GM12878 (cell line): ENCODE data around the gene GJA5. TPM values are rescaled to one million over a fixed set of nuclear protein-coding genes. Genes with fewer than 3 reads are reported as not detected.

Experiments used
- ATAC-seq: fragments of 200-7000 bp; cut with Tn5 transposase; 3 replicates; pipeline ENCODE4 v1.9.1; 2020; ENCODE audit warnings: mild to moderate bottlenecking, moderate library complexity
- BruUV-seq: library from RNA; stranded (reverse); fragments of 400-500 nt; replicated peaks from 2 replicates; lab custom pipeline; 2021; lab: Mats Ljungman, UMichigan
- CTCF ChIA-PET: fragments of 300-600 bp; sonication (Branson Sonifier 250); formaldehyde crosslinking; extraction: SDS; loops from one replicate; lab custom pipeline; 2021; ENCODE audit warnings: inconsistent platforms; lab: Yijun Ruan, JAX
- POLR2A ChIA-PET: fragments of 350-600 bp; formaldehyde crosslinking; extraction: SDS; loops from one replicate; lab custom pipeline; 2021; ENCODE audit warnings: inconsistent platforms; lab: Charles Lee
- RAD21 ChIA-PET: fragments of 300-600 bp; sonication (Branson Sonifier 250); formaldehyde crosslinking; loops from one replicate; lab custom pipeline; 2023; ENCODE audit warnings: antibody characterized with exemption; ENCODE audit not compliant: unreplicated experiment; lab: Charles Lee
- SMC1A ChIA-PET: fragments of 300-600 bp; sonication (Branson Sonifier 250); formaldehyde crosslinking; loops from one replicate; lab custom pipeline; 2023; ENCODE audit not compliant: unreplicated experiment, uncharacterized antibody; lab: Charles Lee
- DNase-seq: peaks from one replicate; pipeline ENCODE4 v3.0.0-alpha.2; 2011; ENCODE audit warnings: low read depth, low spot score
- FAIRE-seq: peaks from 3 replicates; lab custom pipeline; 2011; peaks lifted over from hg19 to GRCh38; lab: Jason Lieb, UNC
- H2AFZ ChIP-seq: 2 replicates; pipeline ENCODE4 v1.6.0; 2011; ENCODE audit warnings: low read depth, low read length, control low read depth; ENCODE audit not compliant: control insufficient read depth
- H3K27ac ChIP-seq: 2 replicates; pipeline ENCODE4 v1.5.1; 2011; ENCODE audit warnings: control low read depth; ENCODE audit not compliant: control insufficient read depth, insufficient read depth
- H3K27me3 ChIP-seq, 2 experiments: replicated peaks in 1 of 2; 2 replicates each; pipeline versions ENCODE4 v1.6.0 to v1.6.1; 2011; ENCODE audit warnings: low read length in 1 of 2; ENCODE audit not compliant: control insufficient read depth in 2 of 2, insufficient read depth in 2 of 2
- H3K36me3 ChIP-seq, 2 experiments: 2 replicates each; pipeline ENCODE4 v1.5.1; 2011; ENCODE audit warnings: low read length in 1 of 2; ENCODE audit not compliant: control insufficient read depth in 2 of 2, insufficient read depth in 2 of 2
- H3K4me1 ChIP-seq: 2 replicates; pipeline ENCODE4 v1.6.1; 2011; ENCODE audit warnings: mild to moderate bottlenecking, low read length, moderate library complexity, mixed read lengths; ENCODE audit not compliant: control insufficient read depth, insufficient read depth
- H3K4me2 ChIP-seq: 2 replicates; pipeline ENCODE4 v1.6.0; 2011; ENCODE audit warnings: control low read depth; ENCODE audit not compliant: control insufficient read depth, insufficient read depth
- H3K4me3 ChIP-seq: fragments of 200-600 bp; sonication (generic); 2 replicates; pipeline ENCODE4 v1.5.1; 2016
- H3K79me2 ChIP-seq: 2 replicates; pipeline ENCODE4 v1.6.0; 2011; ENCODE audit warnings: low read length; ENCODE audit not compliant: control insufficient read depth, insufficient read depth
- H3K9ac ChIP-seq: 2 replicates; pipeline ENCODE4 v1.8.0; 2011; ENCODE audit warnings: low read length, control low read depth, mixed read lengths; ENCODE audit not compliant: control insufficient read depth, insufficient read depth
- H3K9me3 ChIP-seq: replicated peaks from 3 replicates; pipeline ENCODE4 v1.5.1; 2011; ENCODE audit warnings: mild to moderate bottlenecking, low read length; ENCODE audit not compliant: control insufficient read depth, insufficient read depth
- H4K20me1 ChIP-seq: 2 replicates; pipeline ENCODE4 v1.6.0; 2011; ENCODE audit not compliant: control insufficient read depth, insufficient read depth
- CBFB ChIP-seq: IDR thresholded peaks from 2 replicates; pipeline ENCODE4 v1.6.1; 2016; ENCODE audit warnings: antibody characterized with exemption, low read depth
- CHD2 ChIP-seq: IDR thresholded peaks from 2 replicates; pipeline ENCODE4 v1.6.1; 2011; ENCODE audit warnings: low read depth, low read length, improper control_type of control experiment, borderline replicate concordance
- CREM ChIP-seq: IDR thresholded peaks from 2 replicates; pipeline ENCODE4 v1.6.1; 2014; ENCODE audit warnings: antibody characterized with exemption, low read depth
- NR2F1 ChIP-seq: fragments of 450-650 bp; conservative IDR thresholded peaks from 2 replicates; pipeline ENCODE4 v1.6.1; 2017; ENCODE audit warnings: mild to moderate bottlenecking
- NRF1 ChIP-seq: conservative IDR thresholded peaks from 2 replicates; pipeline ENCODE4 v1.6.1; 2011; ENCODE audit warnings: mild to moderate bottlenecking, low read depth, low read length, improper control_type of control experiment
- RB1 ChIP-seq: fragments of 450-650 bp; formaldehyde crosslinking; IDR thresholded peaks from 2 replicates; pipeline ENCODE4 v1.6.1; 2017; ENCODE audit warnings: mild to moderate bottlenecking, borderline replicate concordance
- SRF ChIP-seq, 2 experiments: IDR thresholded peaks; 2 replicates each; pipeline ENCODE4 v1.6.1; 2011; ENCODE audit warnings: low read depth in 2 of 2, low read length in 2 of 2, mild to moderate bottlenecking in 1 of 2, moderate library complexity in 1 of 2
- STAT1 ChIP-seq: fragments of 450-650 bp; conservative IDR thresholded peaks from 2 replicates; pipeline ENCODE4 v1.6.1; 2014; ENCODE audit warnings: antibody characterized with exemption, mild to moderate bottlenecking
- TCF12 ChIP-seq: IDR thresholded peaks from 2 replicates; pipeline ENCODE4 v1.6.1; 2011; ENCODE audit warnings: low read depth, mild to moderate bottlenecking, low read length
- TCF7 ChIP-seq: IDR thresholded peaks from 2 replicates; pipeline ENCODE4 v1.6.1; 2014; ENCODE audit warnings: antibody characterized with exemption, borderline replicate concordance
- WGBS: methylation state at CpG from one replicate; pipeline ENCODE4 v1.1.6; 2016; ENCODE audit warnings: low lambda C conversion rate; ENCODE audit not compliant: insufficient replicate concordance, insufficient coverage; ENCODE audit errors: missing lambda C conversion rate; 5-methylcytosine and 5-hydroxymethylcytosine counted together
- in situ Hi-C: fragments of 300-500 bp; cut with MboI; formaldehyde crosslinking; loops from 9 replicates; pipeline ENCODE4 v1.14.3; 2018; ENCODE audit warnings: mixed read lengths
- intact Hi-C: fragments of 100-400 bp; cut with micrococcal nuclease; formaldehyde crosslinking; loops from one replicate; pipeline ENCODE4 v1.14.2; 2022; ENCODE audit not compliant: unreplicated experiment
- polyA plus RNA-seq, 11 experiments: library from polyadenylated mRNA; depleted of rRNA in 4 of 11; unstranded in 6 of 11; stranded (reverse) in 5 of 11; fragments of >200 nt; fragmentation: Nextera tagmentation in 4 of 11; fragmentation: Illumina TruSeq in 1 of 11; extraction: Ambion mirVana in 4 of 11; extraction: Trizol in 1 of 11; gene quantifications; 1 replicate in 1 of 11; 2 replicates in 10 of 11; pipeline versions ENCODE4 v1.2.1 to v1.2.3, GENCODE V29; 2011 to 2016; ENCODE audit warnings: inconsistent platforms in 2 of 11, missing spikeins in 2 of 11, low read depth in 1 of 11
- total RNA-seq, 4 experiments: library from RNA; depleted of rRNA in 3 of 4; stranded (reverse); fragments of >200 nt in 3 of 4; fragmentation: Illumina TruSeq in 1 of 4; extraction: Trizol in 1 of 4; gene quantifications; 2 replicates each; pipeline versions ENCODE4 v1.2.1 to v1.2.3, GENCODE V29; 2013 to 2021
- TF ChIP-seq, protein P1 (sequence below): IDR thresholded peaks from 2 replicates; pipeline ENCODE4 v1.6.1; 2012; ENCODE audit warnings: mild to moderate bottlenecking, low read depth, low read length
- TF ChIP-seq, protein P2 (sequence below): fragments of 450-650 bp; IDR thresholded peaks from 2 replicates; pipeline ENCODE4 v1.6.1; 2017; ENCODE audit warnings: low read depth, mild to moderate bottlenecking, moderate library complexity
- TF ChIP-seq, protein P3 (sequence below): IDR thresholded peaks from 2 replicates; pipeline ENCODE4 v1.6.1; 2011; ENCODE audit warnings: borderline replicate concordance, low read depth, mild to moderate bottlenecking, moderate library complexity, low read length; ENCODE audit not compliant: insufficient read depth, poor library complexity, severe bottlenecking

GJA5 gene
- total and polyA plus RNA-seq, 10 of the 15 experiments (the other 5 are each of a cell fraction or from before 2014, with no cell fraction given), result not detected

DNA sequence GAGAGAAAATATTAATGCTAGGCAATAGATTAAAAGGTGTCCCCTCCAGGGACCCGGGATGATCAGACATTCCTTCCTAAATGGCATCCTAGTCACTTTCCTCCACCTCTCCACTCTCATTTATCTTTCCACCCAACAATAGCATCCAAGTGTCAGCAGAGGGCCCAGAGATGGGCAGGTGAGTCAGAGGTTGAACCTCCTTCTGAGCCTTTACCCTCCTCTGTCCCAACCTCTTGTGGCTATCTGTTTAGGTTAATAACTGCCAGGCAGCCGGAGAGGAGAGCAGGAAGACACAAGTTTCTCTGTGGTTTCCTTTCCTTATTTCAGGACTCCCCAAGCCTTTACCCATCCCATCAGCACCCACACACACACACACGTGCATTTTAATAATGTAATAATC, 4.1 kb downstream of the GJA5 start:
- 0% methylated on average over 3 of the region's 3 CpGs for WGBS
- Histone ChIP-seq H3K4me2 (no peak overlapping the region), H3K79me2 (no peaks in the 10 kb centered on the region), H3K9me3 (no peaks in the 10 kb centered on the region), H3K27me3 (no peaks in the 10 kb centered on the region), H3K27ac (no peak overlapping the region), H2AFZ (no peak overlapping the region), H4K20me1 (no peaks in the 10 kb centered on the region), H3K36me3 (no peaks in the 10 kb centered on the region), H3K9ac (no peak overlapping the region), H3K4me1 (no peaks in the 10 kb centered on the region), H3K4me3 (no peak overlapping the region)
- no TSS peak for BruUV-seq
- intact Hi-C loops, result no loop called here
- ChIA-PET POLR2A (no interaction called here), RAD21 (no interaction called here), CTCF (no interaction called here), SMC1A (no interaction called here)
- ATAC-seq (no peak), FAIRE-seq (no peak), DNase-seq (no peak)
- in situ Hi-C loops, result no loop called here
- TF ChIP-seq, protein P1, sequence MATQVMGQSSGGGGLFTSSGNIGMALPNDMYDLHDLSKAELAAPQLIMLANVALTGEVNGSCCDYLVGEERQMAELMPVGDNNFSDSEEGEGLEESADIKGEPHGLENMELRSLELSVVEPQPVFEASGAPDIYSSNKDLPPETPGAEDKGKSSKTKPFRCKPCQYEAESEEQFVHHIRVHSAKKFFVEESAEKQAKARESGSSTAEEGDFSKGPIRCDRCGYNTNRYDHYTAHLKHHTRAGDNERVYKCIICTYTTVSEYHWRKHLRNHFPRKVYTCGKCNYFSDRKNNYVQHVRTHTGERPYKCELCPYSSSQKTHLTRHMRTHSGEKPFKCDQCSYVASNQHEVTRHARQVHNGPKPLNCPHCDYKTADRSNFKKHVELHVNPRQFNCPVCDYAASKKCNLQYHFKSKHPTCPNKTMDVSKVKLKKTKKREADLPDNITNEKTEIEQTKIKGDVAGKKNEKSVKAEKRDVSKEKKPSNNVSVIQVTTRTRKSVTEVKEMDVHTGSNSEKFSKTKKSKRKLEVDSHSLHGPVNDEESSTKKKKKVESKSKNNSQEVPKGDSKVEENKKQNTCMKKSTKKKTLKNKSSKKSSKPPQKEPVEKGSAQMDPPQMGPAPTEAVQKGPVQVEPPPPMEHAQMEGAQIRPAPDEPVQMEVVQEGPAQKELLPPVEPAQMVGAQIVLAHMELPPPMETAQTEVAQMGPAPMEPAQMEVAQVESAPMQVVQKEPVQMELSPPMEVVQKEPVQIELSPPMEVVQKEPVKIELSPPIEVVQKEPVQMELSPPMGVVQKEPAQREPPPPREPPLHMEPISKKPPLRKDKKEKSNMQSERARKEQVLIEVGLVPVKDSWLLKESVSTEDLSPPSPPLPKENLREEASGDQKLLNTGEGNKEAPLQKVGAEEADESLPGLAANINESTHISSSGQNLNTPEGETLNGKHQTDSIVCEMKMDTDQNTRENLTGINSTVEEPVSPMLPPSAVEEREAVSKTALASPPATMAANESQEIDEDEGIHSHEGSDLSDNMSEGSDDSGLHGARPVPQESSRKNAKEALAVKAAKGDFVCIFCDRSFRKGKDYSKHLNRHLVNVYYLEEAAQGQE, result no peak
- no peak for TF ChIP-seq NR2F1

DNA sequence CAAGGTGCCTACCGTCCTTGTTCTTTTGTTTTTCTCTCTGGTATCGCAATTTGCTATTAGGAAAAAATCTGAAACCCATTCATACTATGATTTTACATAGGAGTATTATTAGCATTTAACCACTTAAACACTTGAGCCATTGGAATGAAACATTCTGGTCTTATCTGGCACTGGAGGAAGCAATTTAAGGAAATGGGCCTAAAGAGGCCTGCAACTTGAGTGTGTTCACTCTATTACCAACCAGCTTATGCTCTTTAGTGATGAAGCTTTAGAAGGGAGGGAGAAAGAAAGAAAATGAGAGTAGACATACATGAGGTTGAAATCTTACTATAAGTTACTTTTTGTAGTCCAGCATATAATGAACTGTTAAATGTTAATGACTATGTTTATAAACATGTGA, 5.7 kb downstream of the GJA5 start:
- no TSS peak for BruUV-seq
- RAD21 ChIA-PET, result no interaction called here
- no peak overlapping the region for H3K9ac ChIP-seq
- POLR2A ChIA-PET, result no interaction called here
- SMC1A ChIA-PET, result no interaction called here
- H3K79me2 ChIP-seq, result no peaks in the 10 kb centered on the region
- no peak overlapping the region for H3K4me2 ChIP-seq
- no peaks in the 10 kb centered on the region for H3K27me3 ChIP-seq
- ATAC-seq (no peak), DNase-seq (no peak), FAIRE-seq (no peak)
- no peaks in the 10 kb centered on the region for H3K9me3 ChIP-seq
- no peak overlapping the region for H3K27ac ChIP-seq
- H2AFZ ChIP-seq, result no peak overlapping the region
- in situ Hi-C loops (no loop called here), intact Hi-C loops (no loop called here)
- 46% methylated on average over 2 of the region's 2 CpGs for WGBS
- no peaks in the 10 kb centered on the region for H4K20me1 ChIP-seq
- H3K4me3 ChIP-seq, result no peak overlapping the region
- H3K4me1 ChIP-seq, result no peaks in the 10 kb centered on the region
- H3K36me3 ChIP-seq, result no peaks in the 10 kb centered on the region
- CTCF ChIA-PET, result no interaction called here
- no peak for TF ChIP-seq TCF7
- no peak for TF ChIP-seq CREM
- TF ChIP-seq RB1, result no peak
- TF ChIP-seq, protein P2, sequence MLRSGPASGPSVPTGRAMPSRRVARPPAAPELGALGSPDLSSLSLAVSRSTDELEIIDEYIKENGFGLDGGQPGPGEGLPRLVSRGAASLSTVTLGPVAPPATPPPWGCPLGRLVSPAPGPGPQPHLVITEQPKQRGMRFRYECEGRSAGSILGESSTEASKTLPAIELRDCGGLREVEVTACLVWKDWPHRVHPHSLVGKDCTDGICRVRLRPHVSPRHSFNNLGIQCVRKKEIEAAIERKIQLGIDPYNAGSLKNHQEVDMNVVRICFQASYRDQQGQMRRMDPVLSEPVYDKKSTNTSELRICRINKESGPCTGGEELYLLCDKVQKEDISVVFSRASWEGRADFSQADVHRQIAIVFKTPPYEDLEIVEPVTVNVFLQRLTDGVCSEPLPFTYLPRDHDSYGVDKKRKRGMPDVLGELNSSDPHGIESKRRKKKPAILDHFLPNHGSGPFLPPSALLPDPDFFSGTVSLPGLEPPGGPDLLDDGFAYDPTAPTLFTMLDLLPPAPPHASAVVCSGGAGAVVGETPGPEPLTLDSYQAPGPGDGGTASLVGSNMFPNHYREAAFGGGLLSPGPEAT, result no peak
- TF ChIP-seq CHD2, result no peak
- no peak for TF ChIP-seq CBFB
- TF ChIP-seq, protein P3, sequence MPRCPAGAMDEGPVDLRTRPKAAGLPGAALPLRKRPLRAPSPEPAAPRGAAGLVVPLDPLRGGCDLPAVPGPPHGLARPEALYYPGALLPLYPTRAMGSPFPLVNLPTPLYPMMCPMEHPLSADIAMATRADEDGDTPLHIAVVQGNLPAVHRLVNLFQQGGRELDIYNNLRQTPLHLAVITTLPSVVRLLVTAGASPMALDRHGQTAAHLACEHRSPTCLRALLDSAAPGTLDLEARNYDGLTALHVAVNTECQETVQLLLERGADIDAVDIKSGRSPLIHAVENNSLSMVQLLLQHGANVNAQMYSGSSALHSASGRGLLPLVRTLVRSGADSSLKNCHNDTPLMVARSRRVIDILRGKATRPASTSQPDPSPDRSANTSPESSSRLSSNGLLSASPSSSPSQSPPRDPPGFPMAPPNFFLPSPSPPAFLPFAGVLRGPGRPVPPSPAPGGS, result no peak
- no peak for TF ChIP-seq SRF (IDR thresholded peaks at IDR 0.05; ENCODE audit: low read depth in 2 of 2, low read length in 2 of 2)
- no peak for TF ChIP-seq TCF12
- TF ChIP-seq NRF1, result no peak
- TF ChIP-seq STAT1, result no peak
